NCI-H1930 (cell line): ENCODE measurements around the gene CADPS.

Source experiments
- DNase-seq, 2 experiments: peaks; one replicate each; lab custom pipeline; 2025; lab: John Stamatoyannopoulos, UW

CADPS gene

DNA sequence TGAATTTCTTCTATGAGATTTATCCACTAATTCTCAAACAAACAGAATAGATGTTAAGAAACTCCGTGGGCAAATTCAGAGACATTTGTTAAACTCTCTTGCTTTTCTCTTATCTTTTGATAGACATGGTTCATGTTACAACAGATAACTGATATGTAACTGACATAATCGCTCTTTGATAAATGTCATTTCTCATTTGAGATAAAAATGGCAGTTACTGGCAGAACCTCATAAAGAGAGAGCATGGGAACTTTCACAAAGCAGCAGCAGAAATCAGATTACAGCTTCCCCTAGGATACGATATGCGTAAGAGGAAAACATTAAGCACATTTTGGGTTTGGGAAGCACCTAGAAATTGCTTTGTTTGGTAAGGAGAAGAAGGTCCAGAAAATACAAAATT, 126.1 kb downstream of the CADPS start:
- no peak for DNase-seq

DNA sequence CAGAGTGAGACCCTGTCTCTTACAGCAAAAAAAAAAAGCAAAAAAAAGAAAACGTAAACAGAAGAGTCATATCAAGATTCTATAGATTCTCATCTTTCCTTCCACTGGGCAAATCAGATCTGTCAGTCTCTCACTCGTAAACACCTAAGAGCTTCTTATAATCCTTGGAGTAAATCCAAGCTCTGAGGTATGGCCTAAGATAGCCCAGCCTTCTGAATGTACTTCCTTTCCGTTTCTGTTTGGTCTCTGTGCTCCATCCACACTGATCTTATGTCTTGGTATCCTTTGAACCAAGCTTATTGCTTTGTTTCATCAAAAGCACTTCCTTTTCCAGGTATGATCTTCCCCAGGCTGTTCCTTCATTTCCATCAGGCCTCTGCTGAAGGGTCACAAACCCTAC, 137.8 kb downstream of the CADPS start:
- DNase-seq = no peak

DNA sequence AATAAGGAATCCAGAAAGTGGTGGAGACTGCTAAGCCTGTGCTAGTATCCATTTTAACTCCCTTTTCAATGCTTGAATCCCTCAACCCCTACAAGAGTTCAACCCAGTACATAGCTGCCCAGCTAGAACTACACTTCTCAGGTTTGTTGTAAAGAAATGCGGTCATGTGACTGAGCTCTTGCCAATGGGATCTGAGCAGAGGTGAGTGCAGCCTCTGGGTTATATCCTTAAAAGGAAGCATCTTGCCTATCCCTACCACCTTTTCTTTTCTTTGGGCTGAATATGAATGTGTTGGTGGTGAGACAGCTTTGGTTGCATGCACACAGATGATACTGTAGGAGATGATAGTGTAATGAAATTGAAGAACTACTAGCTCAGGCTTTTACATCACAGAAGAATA, 139.7 kb downstream of the CADPS start:
- no peak for DNase-seq

DNA sequence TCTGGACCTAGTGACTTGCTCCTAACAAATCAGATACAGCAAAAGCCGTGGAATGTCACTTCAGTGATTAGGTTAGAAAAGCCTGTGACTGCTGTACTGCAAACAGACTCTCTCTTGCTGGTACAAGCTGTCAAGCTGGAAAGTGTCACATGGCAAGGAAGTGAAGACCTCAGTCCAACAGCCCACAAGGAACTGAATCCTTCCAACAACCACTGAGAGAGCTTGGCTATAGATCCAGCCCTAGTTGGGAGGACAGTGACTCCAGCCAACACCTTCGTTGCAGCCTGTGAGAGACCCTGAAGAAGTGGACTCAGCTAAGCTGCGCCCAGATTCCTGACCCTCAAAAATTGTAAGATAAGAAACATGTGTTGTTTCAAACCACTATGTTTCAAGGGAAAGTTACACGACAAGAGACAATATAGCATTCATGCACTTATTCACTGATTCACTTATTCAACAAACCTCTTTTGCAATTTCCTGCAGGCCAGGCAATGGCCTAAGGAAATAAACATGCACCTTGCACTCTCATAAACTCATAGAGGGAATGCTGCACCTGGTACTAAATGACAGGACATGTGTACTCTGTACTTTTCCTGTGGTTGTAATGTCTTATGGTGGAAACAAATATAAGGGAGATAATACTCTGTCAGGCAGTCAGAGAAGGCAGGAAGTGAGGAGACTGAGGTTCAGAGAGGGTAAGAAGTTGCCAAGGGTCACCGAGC, 142.9 kb downstream of the CADPS start:
- no peak for DNase-seq

DNA sequence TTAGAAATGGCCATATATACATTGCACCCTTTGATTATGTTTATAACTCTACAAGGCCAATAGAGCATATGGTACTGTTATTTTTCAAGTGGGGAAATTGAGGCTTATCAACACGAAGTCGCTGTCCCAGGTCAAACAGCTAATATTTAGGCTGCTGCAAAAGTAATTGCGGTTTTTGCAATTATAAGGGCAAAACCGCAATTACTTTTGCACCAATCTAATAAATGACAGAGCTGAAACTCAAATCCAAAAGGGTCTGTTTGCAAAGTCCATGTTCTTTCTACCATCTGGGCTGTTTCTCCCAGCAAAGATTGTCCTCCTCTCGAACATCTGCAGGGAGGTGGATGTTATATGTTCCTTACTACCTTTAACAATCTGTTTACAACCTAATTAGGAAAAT, 147.2 kb downstream of the CADPS start:
- DNase-seq = no peak

DNA sequence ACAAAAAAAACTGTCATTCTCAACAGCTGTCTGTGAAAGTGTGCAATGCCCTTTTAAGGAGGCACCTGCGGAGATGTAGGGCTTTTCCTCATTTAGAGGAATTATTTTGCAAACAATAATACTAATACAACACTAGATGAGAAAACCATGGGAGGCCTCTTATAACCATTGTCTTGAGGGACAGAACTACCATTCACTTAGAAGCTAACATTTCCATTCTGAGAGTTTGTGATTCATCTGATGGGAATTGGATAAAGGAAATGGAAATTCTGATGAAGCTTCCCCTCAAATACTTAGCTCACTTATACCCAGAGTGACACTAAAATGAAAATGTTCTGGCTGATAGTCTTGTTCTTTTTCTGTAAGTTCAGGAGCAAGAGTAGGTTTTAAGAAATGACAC, 147.7 kb downstream of the CADPS start:
- no peak for DNase-seq

DNA sequence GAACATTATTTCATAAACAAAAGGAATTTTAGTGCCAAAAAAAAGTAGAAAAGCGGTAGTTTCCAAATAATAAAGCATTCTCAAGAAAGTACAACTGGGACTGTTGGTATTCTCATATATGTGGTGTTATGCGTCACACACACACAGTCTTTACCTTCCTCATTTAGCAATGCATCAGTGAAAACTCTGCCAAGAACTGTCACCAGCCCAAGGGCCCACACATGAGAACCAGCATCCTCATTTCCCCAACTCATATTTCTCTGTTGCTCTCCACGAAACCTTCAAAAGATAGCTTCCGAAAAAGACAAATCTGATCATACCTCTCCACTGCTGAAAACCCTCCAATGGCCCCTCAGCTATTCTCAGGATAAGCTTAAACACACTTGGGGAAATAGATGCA, 150.7 kb downstream of the CADPS start:
- DNase-seq = no peak

DNA sequence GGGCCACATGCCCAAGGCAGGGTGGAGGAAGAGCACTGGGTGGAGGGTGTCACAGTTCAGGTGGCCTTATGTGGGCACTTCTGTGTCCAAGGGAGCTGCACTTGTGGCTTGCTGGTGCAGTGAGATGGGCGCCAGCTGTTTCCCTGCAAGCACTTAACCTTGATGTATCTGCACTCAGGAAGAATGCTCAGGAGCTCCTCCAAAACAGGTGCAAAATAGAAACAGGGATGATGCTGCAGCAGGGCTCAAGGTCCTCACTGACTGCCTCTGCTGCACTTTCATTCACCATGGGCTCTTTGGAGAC, 151.3 kb downstream of the CADPS start:
- no peak for DNase-seq

DNA sequence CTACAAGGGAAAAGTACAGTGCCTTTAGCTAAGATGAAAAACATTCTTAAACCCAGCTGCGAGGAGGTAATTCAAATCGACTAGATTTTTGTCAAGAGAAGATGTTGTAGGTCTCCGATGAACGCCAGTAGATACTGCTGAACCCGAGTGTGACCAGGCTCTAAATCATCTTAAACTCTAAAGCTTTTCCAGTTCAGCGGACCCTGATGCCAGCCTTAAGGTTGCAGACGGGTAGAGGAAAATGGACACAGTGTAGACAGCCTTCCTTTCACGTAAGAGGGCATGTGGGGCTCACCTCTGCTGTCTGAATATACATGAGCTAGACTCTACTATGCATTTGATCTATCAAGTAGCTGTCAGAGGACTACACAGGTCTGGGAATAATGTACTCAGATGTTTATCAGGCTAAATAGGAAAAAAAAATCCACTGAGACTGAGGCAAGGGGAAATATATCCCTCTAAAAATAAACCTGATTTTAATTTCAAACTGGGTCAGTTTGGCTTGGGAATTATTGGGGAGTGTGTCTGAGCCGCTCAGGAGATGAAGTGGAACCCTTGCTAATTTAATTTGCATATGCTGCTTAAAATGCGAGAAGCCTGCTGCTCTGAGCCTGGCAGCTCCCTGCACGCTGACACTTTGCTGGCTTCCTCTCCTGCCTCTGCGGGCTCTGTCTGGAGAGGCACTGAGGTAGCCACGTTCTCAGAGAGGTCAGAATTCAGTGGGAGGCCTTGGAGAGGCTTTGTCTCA, 151.9 kb downstream of the CADPS start:
- no peak for DNase-seq

DNA sequence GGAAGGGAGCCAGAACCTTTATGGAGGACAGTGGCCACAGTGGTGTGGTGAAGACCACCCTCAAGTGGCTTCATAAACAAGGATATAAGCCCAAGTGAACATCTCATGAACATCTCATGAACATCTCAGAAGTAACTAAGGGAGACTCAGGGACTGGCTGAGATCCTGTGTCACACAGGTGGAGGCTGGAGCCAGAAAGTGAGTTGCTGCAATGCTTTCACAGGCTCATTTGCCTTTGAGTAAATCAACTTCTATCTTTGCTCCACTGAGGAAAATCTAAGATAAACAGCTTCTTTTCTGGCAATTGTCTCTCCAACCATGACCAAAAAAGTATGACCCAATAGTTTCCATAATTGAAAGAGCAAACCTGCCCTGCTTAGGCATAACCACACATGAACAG, 152.9 kb downstream of the CADPS start:
- no peak for DNase-seq

DNA sequence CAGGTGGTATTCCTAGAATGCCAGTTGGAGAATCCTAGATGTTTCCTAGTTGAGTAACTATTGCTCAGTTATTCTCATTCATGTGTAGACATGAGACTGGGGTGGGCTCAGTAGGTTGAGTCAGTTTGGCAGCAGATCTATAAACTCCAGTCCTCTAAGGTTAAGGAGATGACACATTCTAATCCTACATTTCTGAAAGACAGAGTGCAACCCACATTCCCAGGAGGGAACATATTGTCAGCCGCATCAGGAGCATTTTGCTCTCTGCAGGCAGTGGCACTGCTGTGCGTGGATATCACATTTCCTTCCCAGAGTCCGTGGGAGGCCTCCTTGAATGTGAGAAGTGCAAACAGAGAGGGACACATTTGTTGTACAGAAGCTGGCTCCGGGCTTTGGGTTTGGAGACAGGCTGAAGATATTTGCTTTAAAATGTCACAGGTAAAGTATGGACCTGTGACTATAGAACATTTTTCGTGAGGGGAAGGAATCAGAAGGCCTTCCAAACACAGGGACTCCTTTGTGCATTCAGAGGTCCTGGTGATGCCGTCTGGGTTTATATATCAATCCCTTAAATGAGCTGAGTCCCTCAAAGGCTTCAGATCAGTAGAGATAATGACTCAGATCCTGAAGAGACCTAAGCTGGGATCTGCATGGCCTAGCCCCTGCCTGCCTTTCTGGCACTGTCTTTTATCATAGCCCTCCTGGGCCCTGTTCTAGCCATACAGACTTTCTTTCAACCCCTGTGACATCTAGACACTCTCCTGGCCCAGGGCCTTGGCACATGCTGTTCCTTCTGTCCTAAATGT, 156.5 kb downstream of the CADPS start:
- no peak for DNase-seq

DNA sequence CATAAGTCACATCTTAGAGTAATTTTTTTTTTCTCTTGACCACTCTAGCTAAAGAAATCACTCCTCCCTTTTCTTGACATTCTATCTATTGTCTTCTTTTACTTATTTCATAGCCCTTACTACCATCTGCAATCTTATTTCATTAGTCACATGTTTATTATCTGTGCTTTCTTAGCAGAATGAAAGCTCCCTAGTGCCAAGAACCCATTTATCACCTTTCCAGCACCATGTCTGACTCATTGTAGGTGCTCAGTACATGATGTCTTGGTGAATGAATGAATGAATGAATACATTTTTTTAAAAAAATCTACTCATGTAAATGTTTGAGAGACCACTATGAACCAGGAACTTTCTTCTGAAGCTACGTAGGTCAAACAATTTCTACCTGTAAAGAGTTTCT, 157.2 kb downstream of the CADPS start:
- DNase-seq = no peak

DNA sequence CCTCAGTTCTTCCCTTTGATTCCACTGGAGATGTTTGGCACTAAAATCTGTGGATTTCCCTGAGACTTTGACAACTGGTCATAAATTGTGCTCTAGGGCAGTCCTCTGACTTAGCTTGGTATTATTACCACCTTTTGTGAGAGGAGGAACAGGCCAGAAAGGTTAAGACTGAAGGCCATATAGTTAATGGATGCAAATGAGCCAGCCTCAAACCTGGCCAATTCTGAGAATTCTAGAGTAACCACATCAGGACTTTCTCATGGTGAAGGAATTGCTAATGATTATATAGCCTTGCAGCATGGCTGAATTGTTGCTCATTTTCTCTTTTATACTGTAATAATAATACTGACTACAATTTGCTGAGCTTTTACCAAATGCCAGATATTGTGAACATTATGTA, 162.5 kb downstream of the CADPS start:
- no peak for DNase-seq

DNA sequence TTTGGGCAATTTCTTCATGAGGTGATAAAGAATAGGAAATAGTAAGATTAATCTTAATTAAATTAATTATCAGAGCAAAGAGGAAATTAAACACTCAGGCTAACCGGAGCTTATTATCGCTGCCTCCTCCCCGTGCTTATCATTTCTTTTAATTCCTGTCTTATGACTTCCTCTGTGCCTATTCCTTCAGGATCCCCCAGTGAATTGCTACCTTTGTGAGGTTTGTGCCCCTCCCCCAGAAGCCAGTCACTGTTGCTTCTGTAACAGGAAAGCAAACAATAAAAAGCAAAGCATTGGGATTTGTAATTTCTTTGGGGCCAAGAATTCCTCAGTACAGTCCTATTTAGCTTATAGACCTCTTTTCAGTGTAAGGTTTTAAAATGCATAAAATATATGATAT, 164.5 kb downstream of the CADPS start:
- DNase-seq = no peak

DNA sequence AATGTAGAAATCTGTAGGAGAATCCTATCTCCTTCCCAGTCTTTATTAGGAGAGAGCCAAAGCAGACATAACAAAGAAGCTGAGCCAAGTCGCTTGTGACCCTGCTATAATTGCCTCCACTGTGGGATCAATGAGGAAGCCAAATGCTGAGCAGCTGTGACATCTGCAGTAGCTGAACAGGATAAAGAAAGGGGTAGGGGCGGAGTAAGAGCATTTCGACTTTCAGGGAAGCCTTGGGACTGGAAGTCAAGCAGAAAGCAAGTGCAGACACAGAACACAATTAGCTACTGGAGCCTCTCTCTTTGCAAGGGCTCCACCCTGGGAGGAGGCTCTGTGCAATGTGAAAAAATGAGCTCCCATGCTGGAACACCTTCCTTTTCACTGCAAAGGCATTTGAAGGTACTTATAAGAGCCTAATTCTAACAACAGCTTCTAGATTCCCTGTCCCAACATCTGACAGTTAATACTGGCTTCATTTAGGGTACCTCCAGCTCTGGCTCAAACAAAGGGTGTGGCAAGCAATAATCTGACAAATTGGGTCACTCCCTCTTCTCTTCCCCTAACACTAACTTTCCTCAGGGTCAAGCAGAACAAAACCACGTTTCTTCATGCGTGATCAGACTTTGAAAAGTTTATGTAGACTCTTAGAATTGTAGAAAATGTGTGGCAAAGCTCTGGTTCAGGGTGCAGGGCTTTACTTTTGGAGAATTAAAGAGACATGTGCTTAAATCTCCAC, 166.4 kb downstream of the CADPS start:
- no peak for DNase-seq

DNA sequence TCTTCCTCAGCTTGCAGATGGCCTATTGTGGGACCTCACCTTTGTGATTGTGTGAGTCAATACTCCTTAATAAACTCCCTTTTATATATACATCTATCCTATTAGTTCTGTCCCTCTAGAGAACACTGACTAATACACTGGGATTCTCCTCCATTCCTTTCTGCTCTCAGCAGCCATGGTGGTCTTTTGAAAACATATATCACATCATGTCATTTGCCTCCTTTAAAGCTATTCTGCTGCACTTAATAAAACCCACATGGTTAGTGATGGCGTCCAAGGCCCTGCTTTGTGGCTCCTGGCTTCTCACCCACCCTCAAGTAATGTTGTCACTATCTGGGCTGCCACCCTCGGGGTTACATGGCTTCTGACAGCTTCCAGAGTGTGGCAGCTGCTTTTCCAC, 169.5 kb downstream of the CADPS start:
- DNase-seq = no peak

DNA sequence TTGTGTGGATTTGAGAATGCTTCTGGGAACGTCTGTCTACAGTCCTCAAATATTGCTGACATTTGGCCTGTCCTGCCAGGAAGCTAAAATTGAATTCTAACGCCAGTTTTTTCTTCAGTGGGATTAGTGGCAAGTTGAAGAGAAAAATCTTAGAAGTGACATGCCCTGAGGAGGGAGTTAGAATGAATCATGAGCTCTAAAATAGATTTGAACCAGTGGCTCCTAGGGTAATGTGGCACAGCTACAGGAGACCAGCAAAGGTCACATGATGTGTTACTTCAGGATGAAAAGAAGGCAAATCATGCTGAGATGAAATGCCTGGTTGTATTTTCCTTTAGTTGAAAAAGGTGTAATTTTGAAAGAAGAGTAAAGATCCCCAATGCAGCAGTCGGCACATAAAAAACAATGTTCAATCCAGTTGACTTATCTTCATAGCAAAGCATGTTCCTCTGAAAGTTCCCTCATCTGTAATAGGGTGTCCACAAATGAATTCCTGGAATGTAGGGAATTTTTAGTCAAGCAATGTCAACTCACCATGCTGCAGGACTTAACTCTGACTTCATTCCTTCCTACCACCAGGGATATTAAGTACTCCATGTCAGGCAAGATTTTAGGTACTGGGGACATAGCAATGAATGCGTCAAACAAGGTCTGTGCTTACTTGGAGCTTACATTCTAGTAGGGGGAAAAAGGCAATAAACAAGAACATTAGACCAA, 171.6 kb downstream of the CADPS start:
- no peak for DNase-seq

DNA sequence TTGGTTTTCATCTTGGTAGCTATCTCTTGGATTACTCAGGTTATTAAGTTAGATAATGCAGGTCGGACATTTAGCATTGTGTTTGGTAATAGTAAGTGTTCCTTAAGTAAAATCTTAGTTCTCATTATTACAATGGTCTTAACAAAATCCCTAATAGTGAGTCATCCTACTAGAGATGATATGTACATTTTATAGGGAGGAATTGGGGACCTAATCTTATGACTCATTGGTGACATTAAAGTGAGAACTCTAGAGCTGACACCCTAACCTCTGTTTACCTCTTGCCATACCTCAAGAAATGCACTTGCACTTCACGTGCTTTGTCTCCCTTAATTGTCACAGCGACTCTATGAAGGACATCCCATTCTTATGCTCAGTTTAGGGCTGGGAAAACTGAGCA, 174.9 kb downstream of the CADPS start:
- no peak for DNase-seq

DNA sequence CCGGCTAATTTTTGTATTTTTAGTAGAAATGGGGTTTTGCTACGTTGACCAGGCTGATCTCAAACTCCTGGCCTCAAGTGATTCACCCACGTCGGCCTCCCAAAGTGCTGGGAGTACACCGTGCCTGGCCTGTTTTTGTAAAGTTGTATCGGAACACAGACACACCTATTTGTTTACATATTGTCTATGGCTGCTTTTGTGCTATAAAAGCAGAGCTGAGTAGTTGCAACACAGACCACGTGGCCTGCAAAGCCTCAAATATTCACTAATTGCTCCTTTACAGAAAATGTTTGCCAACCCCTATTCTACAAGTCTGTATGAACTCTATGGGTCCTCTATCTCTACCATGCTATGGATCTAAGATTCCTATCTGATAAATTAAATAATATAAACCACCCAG, 175.5 kb downstream of the CADPS start:
- DNase-seq = no peak

DNA sequence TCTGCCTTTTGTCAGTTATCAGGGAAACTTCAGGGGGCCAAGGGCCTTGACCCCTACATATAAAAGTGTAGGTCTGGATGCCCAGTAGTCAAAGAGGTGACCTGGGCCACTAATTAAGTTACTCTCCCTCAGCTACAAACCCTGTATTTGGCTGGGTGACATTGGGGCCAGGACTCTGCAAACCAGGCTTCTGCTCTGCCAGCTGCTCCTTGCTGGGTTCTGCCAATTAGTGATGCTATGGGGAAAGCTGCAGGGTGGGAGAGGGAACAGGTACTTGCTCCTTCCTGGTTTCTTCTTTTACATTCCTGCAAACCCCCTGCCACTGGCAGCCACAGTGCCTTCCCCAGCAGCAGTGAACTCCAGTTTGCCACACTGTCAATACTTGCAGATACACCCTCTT, 179.2 kb downstream of the CADPS start:
- no peak for DNase-seq

DNA sequence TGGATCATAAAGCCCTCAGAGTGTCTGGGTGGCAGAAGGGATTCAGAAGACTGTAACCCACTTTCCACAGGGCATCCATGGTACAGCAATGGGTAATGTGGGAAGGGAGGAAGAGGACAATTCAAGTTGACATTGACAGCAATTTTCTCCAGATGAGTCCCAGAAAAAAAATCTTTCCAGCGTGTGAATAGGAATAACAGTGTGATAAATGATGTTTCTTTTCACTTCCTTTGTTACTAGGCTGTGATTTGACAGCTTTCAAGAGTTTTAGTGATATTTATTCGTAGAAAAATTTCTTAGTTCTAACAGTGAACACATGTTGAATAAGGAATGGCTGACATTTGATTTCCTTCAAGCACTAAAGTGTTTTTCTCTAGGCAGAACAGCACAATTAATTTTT, 186.4 kb downstream of the CADPS start:
- no peak for DNase-seq

DNA sequence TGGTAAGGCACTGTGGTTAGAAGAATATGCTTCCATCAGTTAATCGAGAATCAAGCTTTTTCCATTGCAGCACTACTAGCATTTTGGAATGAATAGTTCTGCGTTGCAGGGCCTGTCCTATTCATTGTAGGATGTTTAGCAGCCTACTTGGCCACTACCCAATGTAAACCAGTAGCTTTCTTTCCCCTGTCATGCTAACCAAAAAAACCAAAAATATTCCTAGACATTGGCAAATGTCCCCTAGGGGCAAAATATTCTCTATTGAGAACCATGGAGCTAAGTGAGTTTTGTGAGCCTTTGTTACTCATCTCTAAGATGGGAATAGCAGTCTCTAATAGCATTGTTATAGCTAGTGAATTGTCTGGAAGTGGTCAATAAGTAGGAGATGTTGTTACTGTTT, 187.2 kb downstream of the CADPS start:
- DNase-seq = no peak
